CD14-positive monocyte (primary cell): ENCODE data around the gene FBXW11. TPM values are rescaled to one million over a fixed set of nuclear protein-coding genes. Genes with fewer than 3 reads are reported as not detected.
A peak's percentile ranks its signal among the peaks of the same experiment; 100 is the strongest.
"Not testable (repeated sequence)": the region's sequence is repeated elsewhere in the genome, so short reads cannot be mapped to it uniquely, and the experiment has no call there.

Source experiments
- DNase-seq, 3 donors: peaks; one replicate each; pipeline ENCODE4 v3.0.0-alpha.2; 2011 to 2022
- H2AFZ ChIP-seq: 2 replicates; pipeline ENCODE4 v1.6.0; 2012; ENCODE audit warnings: mild to moderate bottlenecking, low read depth, low read length, inconsistent platforms; ENCODE audit not compliant: insufficient read depth, poor library complexity, severe bottlenecking
- H3K27ac ChIP-seq, 2 donors: 1 replicate in 1 of 2; 2 replicates in 1 of 2; pipeline ENCODE4 v1.5.1; 2012 to 2013; ENCODE audit warnings: low read length in 2 of 2, control low read depth in 1 of 2, inconsistent platforms in 1 of 2, low read depth in 1 of 2, mild to moderate bottlenecking in 1 of 2
- H3K27me3 ChIP-seq, 2 donors: one replicate each; pipeline versions ENCODE4 v1.6.0 to v1.6.1; 2011 to 2013; ENCODE audit warnings: low read length in 2 of 2; ENCODE audit not compliant: control insufficient read depth in 2 of 2, insufficient read depth in 2 of 2
- H3K36me3 ChIP-seq, 2 donors: replicated peaks in 1 of 2; 1 replicate in 1 of 2; 2 replicates in 1 of 2; pipeline versions ENCODE4 v1.5.1 to v1.6.1; 2012 to 2013; ENCODE audit warnings: low read length in 2 of 2, control low read depth in 1 of 2, inconsistent platforms in 1 of 2, mild to moderate bottlenecking in 1 of 2; ENCODE audit not compliant: insufficient read depth in 2 of 2, control insufficient read depth in 1 of 2
- H3K4me1 ChIP-seq, 2 donors: 1 replicate in 1 of 2; 2 replicates in 1 of 2; pipeline versions ENCODE4 v1.5.1 to v1.6.1; 2012 to 2013; ENCODE audit warnings: low read length in 2 of 2, control low read depth in 1 of 2, inconsistent platforms in 1 of 2, mild to moderate bottlenecking in 1 of 2, moderate library complexity in 1 of 2; ENCODE audit not compliant: insufficient read depth in 2 of 2, control insufficient read depth in 1 of 2
- H3K4me2 ChIP-seq: replicated peaks from 2 replicates; pipeline ENCODE3; 2012; ENCODE audit warnings: low read length, moderate library complexity, mild to moderate bottlenecking; ENCODE audit not compliant: poor library complexity, severe bottlenecking; ENCODE audit errors: extremely low read depth
- H3K4me3 ChIP-seq, 3 experiments: fragments of 200-600 bp in 1 of 3; sonication (generic) in 1 of 3; replicated peaks in 1 of 3; 1 replicate in 2 of 3; 2 replicates in 1 of 3; pipeline ENCODE4 v1.5.1; 2011 to 2013; ENCODE audit warnings: low read length in 3 of 3, mild to moderate bottlenecking in 3 of 3, control low read depth in 2 of 3, low read depth in 2 of 3, inconsistent platforms in 1 of 3, moderate library complexity in 1 of 3
- H3K79me2 ChIP-seq: 2 replicates; pipeline ENCODE4 v1.6.0; 2012; ENCODE audit warnings: mild to moderate bottlenecking, control low read depth, inconsistent platforms, low read length, moderate library complexity; ENCODE audit not compliant: insufficient read depth
- H3K9ac ChIP-seq: 2 replicates; pipeline ENCODE4 v1.6.0; 2017; ENCODE audit warnings: low read length, mild to moderate bottlenecking; ENCODE audit not compliant: insufficient read depth, poor library complexity, severe bottlenecking
- H3K9me3 ChIP-seq, 2 donors: replicated peaks in 1 of 2; 1 replicate in 1 of 2; 2 replicates in 1 of 2; pipeline versions ENCODE4 v1.5.1 to v1.6.1; 2012 to 2013; ENCODE audit warnings: low read length in 2 of 2, control low read depth in 1 of 2; ENCODE audit not compliant: control insufficient read depth in 1 of 2, insufficient read depth in 1 of 2
- H4K20me1 ChIP-seq: 2 replicates; pipeline ENCODE4 v1.6.0; 2012; ENCODE audit warnings: mild to moderate bottlenecking, low read length, control low read depth, moderate library complexity; ENCODE audit not compliant: insufficient read depth
- H3K27ac Mint-ChIP-seq, 7 donors: one replicate each; pipeline ENCODE4 v1.8.0; 2020; ENCODE audit warnings: mild to moderate bottlenecking in 7 of 7, mixed read lengths in 7 of 7, moderate library complexity in 6 of 7, inconsistent platforms in 2 of 7
- H3K27me3 Mint-ChIP-seq, 3 donors: one replicate each; pipeline ENCODE4 v1.8.0; 2021 to 2022; ENCODE audit warnings: low read depth in 3 of 3, mild to moderate bottlenecking in 3 of 3, mixed read lengths in 3 of 3, moderate library complexity in 3 of 3, inconsistent platforms in 1 of 3
- H3K36me3 Mint-ChIP-seq, 2 donors: one replicate each; pipeline ENCODE4 v1.8.0; 2020; ENCODE audit warnings: mixed read lengths in 2 of 2, inconsistent platforms in 1 of 2, mild to moderate bottlenecking in 1 of 2
- H3K4me1 Mint-ChIP-seq: one replicate; pipeline ENCODE4 v1.8.0; 2020; ENCODE audit warnings: mild to moderate bottlenecking, mixed read lengths
- H3K4me3 Mint-ChIP-seq, 2 donors: one replicate each; pipeline ENCODE4 v1.8.0; 2020; ENCODE audit warnings: mild to moderate bottlenecking in 2 of 2, mixed read lengths in 2 of 2, moderate library complexity in 1 of 2
- H3K9me3 Mint-ChIP-seq, 7 donors: one replicate each; pipeline ENCODE4 v1.8.0; 2020 to 2022; ENCODE audit warnings: mixed read lengths in 7 of 7, mild to moderate bottlenecking in 6 of 7, moderate library complexity in 6 of 7, inconsistent platforms in 2 of 7
- WGBS: methylation state at CpG from one replicate; pipeline ENCODE4 v1.1.5; 2013; ENCODE audit warnings: missing lambda C conversion rate; ENCODE audit not compliant: insufficient coverage; 5-methylcytosine and 5-hydroxymethylcytosine counted together
- intact Hi-C, 2 donors: fragments of 100-400 bp; cut with micrococcal nuclease; formaldehyde crosslinking; loops; one replicate each; pipeline versions ENCODE4 v1.15.0 to v1.15.1; 2023
- polyA plus RNA-seq, 3 donors: library from polyadenylated mRNA; depleted of rRNA in 1 of 3; unstranded in 2 of 3; stranded (reverse) in 1 of 3; fragments of 300-500 nt in 2 of 3; fragments of >200 nt in 1 of 3; fragmentation: Illumina TruSeq in 2 of 3; gene quantifications; 1 replicate in 2 of 3; 2 replicates in 1 of 3; pipeline ENCODE4 v1.2.3, GENCODE V29; 2012 to 2021
- TF ChIP-seq, protein P1 (sequence below): fragments of 200-600 bp; IDR thresholded peaks from one replicate; pipeline ENCODE4 v1.8.0; 2022; ENCODE audit warnings: antibody characterized with exemption, mild to moderate bottlenecking

The FBXW11 gene
- polyA plus RNA-seq, 3 donors = 15.0 to 24.5 (median 18.2) TPM

DNA sequence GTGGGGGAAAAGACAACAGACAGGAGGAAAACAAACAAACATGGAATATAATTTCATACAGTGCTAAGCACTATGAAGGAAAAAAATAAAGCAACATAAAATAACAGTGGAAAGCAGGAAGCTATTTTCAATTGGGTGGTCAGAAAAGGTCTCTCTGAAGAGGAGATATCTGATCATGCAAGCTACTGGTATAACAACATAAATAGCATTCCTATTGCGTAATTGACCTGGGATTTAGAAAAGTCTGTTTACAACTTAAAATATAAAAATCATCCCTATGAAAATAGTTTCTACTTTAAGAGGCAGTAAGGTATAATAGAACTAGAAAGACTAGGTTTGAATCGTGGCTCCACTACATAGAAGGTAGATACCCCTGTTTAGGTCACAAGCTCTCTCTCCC is 61.4 kb downstream of the FBXW11 start:
- no peak overlapping the region for H3K27ac ChIP-seq
- H3K27me3 ChIP-seq = no peaks in the 10 kb centered on the region
- H3K4me1 ChIP-seq = peaks cover 3 to 5% of the 10 kb centered on the region in 2 donors
- Mint-ChIP-seq H3K36me3 (peaks cover 0 to 2% of the 10 kb centered on the region in 2 donors), H3K4me3 (no peak overlapping the region), H3K4me1 (peaks cover 27% of the 10 kb centered on the region), H3K27me3 (no peaks in the 10 kb centered on the region), H3K9me3 (no peaks in the 10 kb centered on the region), H3K27ac (peak overlapping the region in 1 of 7 donors; percentile 15)
- no peaks in the 10 kb centered on the region for H3K9me3 ChIP-seq
- TF ChIP-seq, protein P1, sequence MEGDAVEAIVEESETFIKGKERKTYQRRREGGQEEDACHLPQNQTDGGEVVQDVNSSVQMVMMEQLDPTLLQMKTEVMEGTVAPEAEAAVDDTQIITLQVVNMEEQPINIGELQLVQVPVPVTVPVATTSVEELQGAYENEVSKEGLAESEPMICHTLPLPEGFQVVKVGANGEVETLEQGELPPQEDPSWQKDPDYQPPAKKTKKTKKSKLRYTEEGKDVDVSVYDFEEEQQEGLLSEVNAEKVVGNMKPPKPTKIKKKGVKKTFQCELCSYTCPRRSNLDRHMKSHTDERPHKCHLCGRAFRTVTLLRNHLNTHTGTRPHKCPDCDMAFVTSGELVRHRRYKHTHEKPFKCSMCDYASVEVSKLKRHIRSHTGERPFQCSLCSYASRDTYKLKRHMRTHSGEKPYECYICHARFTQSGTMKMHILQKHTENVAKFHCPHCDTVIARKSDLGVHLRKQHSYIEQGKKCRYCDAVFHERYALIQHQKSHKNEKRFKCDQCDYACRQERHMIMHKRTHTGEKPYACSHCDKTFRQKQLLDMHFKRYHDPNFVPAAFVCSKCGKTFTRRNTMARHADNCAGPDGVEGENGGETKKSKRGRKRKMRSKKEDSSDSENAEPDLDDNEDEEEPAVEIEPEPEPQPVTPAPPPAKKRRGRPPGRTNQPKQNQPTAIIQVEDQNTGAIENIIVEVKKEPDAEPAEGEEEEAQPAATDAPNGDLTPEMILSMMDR = no peak
- H2AFZ ChIP-seq = no peak overlapping the region
- H3K4me3 ChIP-seq = no peak overlapping the region
- intact Hi-C loops = no loop called here
- no peaks in the 10 kb centered on the region for H3K36me3 ChIP-seq
- no CpG with 5 or more reads among the region's 2 CpGs for WGBS
- no peak for DNase-seq
- no peak overlapping the region for H3K4me2 ChIP-seq
- H3K9ac ChIP-seq = no peak overlapping the region
- peaks cover 80% of the 10 kb centered on the region for H4K20me1 ChIP-seq
- H3K79me2 ChIP-seq = peaks cover 74% of the 10 kb centered on the region

GRCh38 chr5:171942112-171942516 is 64.3 kb downstream of the FBXW11 start:
- H3K4me3 ChIP-seq, H3K27me3 ChIP-seq, H3K36me3 Mint-ChIP-seq, H3K4me2 ChIP-seq, DNase-seq, H3K4me1 ChIP-seq, intact Hi-C loops, H3K9me3 Mint-ChIP-seq, H3K9me3 ChIP-seq, H3K36me3 ChIP-seq, H3K9ac ChIP-seq, H3K27ac Mint-ChIP-seq, H3K27ac ChIP-seq, H2AFZ ChIP-seq, H3K4me3 Mint-ChIP-seq, H3K27me3 Mint-ChIP-seq: not testable (repeated sequence)
- H3K4me1 Mint-ChIP-seq = peaks cover 21% of the 10 kb centered on the region
- Histone ChIP-seq H4K20me1 (peaks cover 84% of the 10 kb centered on the region), H3K79me2 (peaks cover 72% of the 10 kb centered on the region)
- WGBS = no CpG with 5 or more reads among the region's 6 CpGs

DNA sequence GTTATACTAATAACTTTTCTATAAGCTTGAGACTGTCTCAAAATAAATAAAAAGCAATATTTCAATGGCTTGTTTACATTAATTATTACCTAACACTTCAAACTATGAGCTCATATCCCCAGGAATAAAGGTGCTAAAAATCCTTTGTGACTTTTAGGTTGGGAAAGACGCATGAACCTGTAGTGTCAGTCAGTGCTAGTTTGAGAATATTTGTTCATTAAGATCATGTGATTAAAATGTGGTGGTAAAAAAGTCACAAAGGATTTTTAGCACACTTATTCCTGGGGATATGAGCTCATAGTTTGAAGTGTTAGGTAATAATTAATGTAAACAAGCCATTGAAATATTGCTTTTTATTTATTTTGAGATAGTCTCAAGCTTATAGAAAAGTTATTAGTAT is 64.8 kb downstream of the FBXW11 start:
- 80% methylated on average over 1 of the region's 1 CpG for WGBS
- H3K27me3 ChIP-seq, H3K4me2 ChIP-seq, H2AFZ ChIP-seq, DNase-seq, H3K9ac ChIP-seq, H3K4me1 ChIP-seq, H3K36me3 ChIP-seq, H3K4me3 ChIP-seq, H3K27ac Mint-ChIP-seq, H3K4me3 Mint-ChIP-seq, H3K27ac ChIP-seq, H3K9me3 ChIP-seq, H3K27me3 Mint-ChIP-seq, H3K9me3 Mint-ChIP-seq, H3K36me3 Mint-ChIP-seq, intact Hi-C loops: not testable (repeated sequence)
- H4K20me1 ChIP-seq = peaks cover 84% of the 10 kb centered on the region
- H3K79me2 ChIP-seq = peaks cover 73% of the 10 kb centered on the region
- peaks cover 21% of the 10 kb centered on the region for H3K4me1 Mint-ChIP-seq

- H3K4me3 ChIP-seq, H3K27ac Mint-ChIP-seq, intact Hi-C loops: not testable (repeated sequence)
Observed at GRCh38 chr5:171941275-171941674, 65.2 kb downstream of the FBXW11 start.

More at GRCh38 chr5:171941275-171941674, 65.2 kb downstream of the FBXW11 start:
- not testable (repeated sequence) for H3K9ac ChIP-seq, H3K9me3 Mint-ChIP-seq, DNase-seq, H3K4me1 ChIP-seq, H3K4me2 ChIP-seq, H3K36me3 Mint-ChIP-seq, H3K9me3 ChIP-seq, H3K27me3 Mint-ChIP-seq, H3K4me3 Mint-ChIP-seq, H3K27me3 ChIP-seq, H3K27ac ChIP-seq, H2AFZ ChIP-seq, H3K36me3 ChIP-seq
- H3K79me2 ChIP-seq = peaks cover 74% of the 10 kb centered on the region
- no CpG with 5 or more reads among the region's 5 CpGs for WGBS
- H4K20me1 ChIP-seq = peaks cover 84% of the 10 kb centered on the region
- peaks cover 18% of the 10 kb centered on the region for H3K4me1 Mint-ChIP-seq
